GM12878 (cell line): ENCODE results near the gene ASCC1. TPM values are rescaled to one million over a fixed set of nuclear protein-coding genes. Genes with fewer than 3 reads are reported as not detected.

Experiments used
- ATAC-seq: fragments of 200-7000 bp; cut with Tn5 transposase; 3 replicates; pipeline ENCODE4 v1.9.1; 2020; ENCODE audit warnings: mild to moderate bottlenecking, moderate library complexity
- BruUV-seq: library from RNA; stranded (reverse); fragments of 400-500 nt; replicated peaks from 2 replicates; lab custom pipeline; 2021; lab: Mats Ljungman, UMichigan
- CTCF ChIA-PET: fragments of 300-600 bp; sonication (Branson Sonifier 250); formaldehyde crosslinking; extraction: SDS; loops from one replicate; lab custom pipeline; 2021; ENCODE audit warnings: inconsistent platforms; lab: Yijun Ruan, JAX
- POLR2A ChIA-PET: fragments of 350-600 bp; formaldehyde crosslinking; extraction: SDS; loops from one replicate; lab custom pipeline; 2021; ENCODE audit warnings: inconsistent platforms; lab: Charles Lee
- RAD21 ChIA-PET: fragments of 300-600 bp; sonication (Branson Sonifier 250); formaldehyde crosslinking; loops from one replicate; lab custom pipeline; 2023; ENCODE audit warnings: antibody characterized with exemption; ENCODE audit not compliant: unreplicated experiment; lab: Charles Lee
- SMC1A ChIA-PET: fragments of 300-600 bp; sonication (Branson Sonifier 250); formaldehyde crosslinking; loops from one replicate; lab custom pipeline; 2023; ENCODE audit not compliant: unreplicated experiment, uncharacterized antibody; lab: Charles Lee
- DNase-seq: peaks from one replicate; pipeline ENCODE4 v3.0.0-alpha.2; 2011; ENCODE audit warnings: low read depth, low spot score
- FAIRE-seq: peaks from 3 replicates; lab custom pipeline; 2011; peaks lifted over from hg19 to GRCh38; lab: Jason Lieb, UNC
- H2AFZ ChIP-seq: 2 replicates; pipeline ENCODE4 v1.6.0; 2011; ENCODE audit warnings: low read depth, low read length, control low read depth; ENCODE audit not compliant: control insufficient read depth
- H3K27ac ChIP-seq: 2 replicates; pipeline ENCODE4 v1.5.1; 2011; ENCODE audit warnings: control low read depth; ENCODE audit not compliant: control insufficient read depth, insufficient read depth
- H3K27me3 ChIP-seq, 2 experiments: replicated peaks in 1 of 2; 2 replicates each; pipeline versions ENCODE4 v1.6.0 to v1.6.1; 2011; ENCODE audit warnings: low read length in 1 of 2; ENCODE audit not compliant: control insufficient read depth in 2 of 2, insufficient read depth in 2 of 2
- H3K36me3 ChIP-seq, 2 experiments: 2 replicates each; pipeline ENCODE4 v1.5.1; 2011; ENCODE audit warnings: low read length in 1 of 2; ENCODE audit not compliant: control insufficient read depth in 2 of 2, insufficient read depth in 2 of 2
- H3K4me1 ChIP-seq: 2 replicates; pipeline ENCODE4 v1.6.1; 2011; ENCODE audit warnings: mild to moderate bottlenecking, low read length, moderate library complexity, mixed read lengths; ENCODE audit not compliant: control insufficient read depth, insufficient read depth
- H3K4me2 ChIP-seq: 2 replicates; pipeline ENCODE4 v1.6.0; 2011; ENCODE audit warnings: control low read depth; ENCODE audit not compliant: control insufficient read depth, insufficient read depth
- H3K4me3 ChIP-seq: fragments of 200-600 bp; sonication (generic); 2 replicates; pipeline ENCODE4 v1.5.1; 2016
- H3K79me2 ChIP-seq: 2 replicates; pipeline ENCODE4 v1.6.0; 2011; ENCODE audit warnings: low read length; ENCODE audit not compliant: control insufficient read depth, insufficient read depth
- H3K9ac ChIP-seq: 2 replicates; pipeline ENCODE4 v1.8.0; 2011; ENCODE audit warnings: low read length, control low read depth, mixed read lengths; ENCODE audit not compliant: control insufficient read depth, insufficient read depth
- H3K9me3 ChIP-seq: replicated peaks from 3 replicates; pipeline ENCODE4 v1.5.1; 2011; ENCODE audit warnings: mild to moderate bottlenecking, low read length; ENCODE audit not compliant: control insufficient read depth, insufficient read depth
- H4K20me1 ChIP-seq: 2 replicates; pipeline ENCODE4 v1.6.0; 2011; ENCODE audit not compliant: control insufficient read depth, insufficient read depth
- BHLHE40 ChIP-seq, 2 experiments: fragments of 450-650 bp in 1 of 2; IDR thresholded peaks; 2 replicates each; pipeline ENCODE4 v1.6.1; 2011 to 2017; ENCODE audit warnings: low read depth in 2 of 2, borderline replicate concordance in 1 of 2, improper control_type of control experiment in 1 of 2, low read length in 1 of 2, mild to moderate bottlenecking in 1 of 2
- CBX3 ChIP-seq: fragments of 200-600 bp; sonication (generic); IDR thresholded peaks from 2 replicates; pipeline ENCODE4 v1.6.1; 2016; ENCODE audit warnings: low read depth, borderline replicate concordance
- CHD1 ChIP-seq: IDR thresholded peaks from 2 replicates; pipeline ENCODE4 v1.6.1; 2012; ENCODE audit warnings: low read depth, low read length, improper control_type of control experiment
- EED ChIP-seq: sonication (generic); IDR thresholded peaks from 2 replicates; pipeline ENCODE4 v1.6.1; 2016; ENCODE audit warnings: antibody characterized with exemption, low read depth
- IKZF1 ChIP-seq: fragments of 450-650 bp; conservative IDR thresholded peaks from 2 replicates; pipeline ENCODE4 v1.6.1; 2017; ENCODE audit warnings: antibody characterized with exemption, mild to moderate bottlenecking
- IKZF2 ChIP-seq, 2 experiments: fragments of 450-650 bp; IDR thresholded peaks; 2 replicates each; pipeline ENCODE4 v1.6.1; 2017; ENCODE audit warnings: mild to moderate bottlenecking in 2 of 2, moderate library complexity in 2 of 2
- PAX8 ChIP-seq: fragments of 450-650 bp; IDR thresholded peaks from 2 replicates; pipeline ENCODE4 v1.6.1; 2017; ENCODE audit warnings: mild to moderate bottlenecking, moderate library complexity
- WGBS: methylation state at CpG from one replicate; pipeline ENCODE4 v1.1.6; 2016; ENCODE audit warnings: low lambda C conversion rate; ENCODE audit not compliant: insufficient replicate concordance, insufficient coverage; ENCODE audit errors: missing lambda C conversion rate; 5-methylcytosine and 5-hydroxymethylcytosine counted together
- in situ Hi-C: fragments of 300-500 bp; cut with MboI; formaldehyde crosslinking; loops from 9 replicates; pipeline ENCODE4 v1.14.3; 2018; ENCODE audit warnings: mixed read lengths
- intact Hi-C: fragments of 100-400 bp; cut with micrococcal nuclease; formaldehyde crosslinking; loops from one replicate; pipeline ENCODE4 v1.14.2; 2022; ENCODE audit not compliant: unreplicated experiment
- polyA plus RNA-seq, 11 experiments: library from polyadenylated mRNA; depleted of rRNA in 4 of 11; unstranded in 6 of 11; stranded (reverse) in 5 of 11; fragments of >200 nt; fragmentation: Nextera tagmentation in 4 of 11; fragmentation: Illumina TruSeq in 1 of 11; extraction: Ambion mirVana in 4 of 11; extraction: Trizol in 1 of 11; gene quantifications; 1 replicate in 1 of 11; 2 replicates in 10 of 11; pipeline versions ENCODE4 v1.2.1 to v1.2.3, GENCODE V29; 2011 to 2016; ENCODE audit warnings: inconsistent platforms in 2 of 11, missing spikeins in 2 of 11, low read depth in 1 of 11
- total RNA-seq, 4 experiments: library from RNA; depleted of rRNA in 3 of 4; stranded (reverse); fragments of >200 nt in 3 of 4; fragmentation: Illumina TruSeq in 1 of 4; extraction: Trizol in 1 of 4; gene quantifications; 2 replicates each; pipeline versions ENCODE4 v1.2.1 to v1.2.3, GENCODE V29; 2013 to 2021
- TF ChIP-seq, protein P1 (sequence below): fragments of 450-650 bp; IDR thresholded peaks from 2 replicates; pipeline ENCODE4 v1.6.1; 2017; ENCODE audit warnings: mild to moderate bottlenecking

Gene ASCC1
- total and polyA plus RNA-seq, 10 of the 15 experiments (the other 5 are each of a cell fraction or from before 2014, with no cell fraction given): 23.3 to 80.6 (median 42.8) TPM

DNA sequence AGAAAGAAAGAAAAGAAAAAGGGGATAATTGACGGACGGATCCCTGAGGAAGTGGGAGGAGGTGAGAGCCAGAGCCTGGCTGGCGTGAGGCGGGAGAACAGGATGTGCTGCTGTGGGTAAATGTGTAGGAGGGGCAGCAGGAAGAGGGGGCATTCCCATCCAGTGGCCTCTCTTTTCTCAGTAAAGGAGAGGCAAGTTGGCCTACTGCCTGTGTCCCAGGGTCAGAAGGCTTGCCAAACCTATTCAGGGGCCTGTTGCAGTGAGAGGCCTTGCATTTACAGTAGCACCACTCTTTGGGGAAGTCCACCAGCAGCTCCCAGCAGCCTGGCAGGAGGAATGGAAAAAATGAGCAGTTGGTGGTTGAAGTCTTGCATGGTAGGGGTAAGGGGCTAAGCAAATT lies 26.6 kb upstream of the ASCC1 start:
- RAD21 ChIA-PET: interaction anchor here (0.9 to 10.5 kb wide), 3 partner anchors 14 to 89 kb away, joined by 3 to 185 read pairs (median 3); no protein-coding TSS in a partner anchor
- SMC1A ChIA-PET: interaction anchor here (0.9 to 6.1 kb wide), 6 partner anchors 16 to 172 kb away, joined by 3 to 74 read pairs (median 4); no protein-coding TSS in a partner anchor
- Histone ChIP-seq H3K4me2 (no peak overlapping the region; the same call in 1 of the 2 replicates), H3K9ac (no peak overlapping the region), H3K4me3 (no peak overlapping the region), H3K79me2 (no peaks in the 10 kb centered on the region), H2AFZ (no peak overlapping the region; the same call in 1 of the 2 replicates), H3K27me3 (no peaks in the 10 kb centered on the region), H3K4me1 (peaks cover 55% of the 10 kb centered on the region), H4K20me1 (no peaks in the 10 kb centered on the region), H3K27ac (no peak overlapping the region), H3K9me3 (no peaks in the 10 kb centered on the region), H3K36me3 (no peaks in the 10 kb centered on the region)
- ATAC-seq (peak; percentile 22; the same call in 2 of the 3 replicates), DNase-seq (no peak), FAIRE-seq (no peak)
- in situ Hi-C loops (no loop called here), intact Hi-C loops (no loop called here)
- TF ChIP-seq IKZF1: peak; percentile 31; the same call in 1 of the 2 replicates
- TF ChIP-seq EED: 0 out of 2 replicates have a peak, but pooled peaks have one; percentile 38
- no peak for TF ChIP-seq CHD1
- TF ChIP-seq CBX3: no peak
- peak; percentile 18 to 37; a peak in 2 of 4 replicates for TF ChIP-seq IKZF2 (IDR thresholded peaks at IDR 0.05)
- TF ChIP-seq PAX8: no peak
- no TSS peak for BruUV-seq
- CTCF ChIA-PET: interaction anchor here (1.0 to 1.5 kb wide), 3 partner anchors 23 to 194 kb away, joined by 3 to 5 read pairs (median 3); no protein-coding TSS in a partner anchor
- POLR2A ChIA-PET: interaction anchor here (0.7 to 2.1 kb wide), 5 partner anchors 10 to 94 kb away, joined by 3 to 7 read pairs (median 4); no protein-coding TSS in a partner anchor
- WGBS: 85% methylated on average over 4 of the region's 4 CpGs

DNA sequence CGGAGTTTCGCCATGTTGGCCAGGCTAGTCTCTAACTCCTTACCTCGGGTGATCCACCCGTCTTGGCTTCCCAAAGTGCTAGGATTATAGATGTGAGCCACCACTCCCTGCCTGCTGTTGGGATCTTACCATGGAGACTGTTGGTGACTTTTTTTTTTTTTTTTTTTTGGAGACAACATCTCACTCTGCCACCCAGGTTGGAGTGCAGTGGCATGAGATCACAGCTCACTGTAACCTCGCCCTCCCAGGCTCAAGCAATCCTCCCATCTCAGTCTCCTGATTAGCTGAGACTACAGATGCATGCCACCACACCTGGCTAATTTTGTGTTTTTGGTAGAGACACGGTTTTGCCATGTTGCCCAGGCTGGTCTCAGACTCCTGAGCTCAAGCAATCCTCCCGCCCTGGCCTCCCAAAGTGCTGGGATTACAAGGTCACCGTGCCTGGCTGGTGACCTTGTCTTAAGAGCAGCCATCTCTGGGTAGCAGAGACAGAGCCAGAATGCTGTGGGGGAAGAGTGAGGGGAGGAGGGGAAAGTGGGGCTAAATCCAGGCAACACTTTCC lies 25.7 kb upstream of the ASCC1 start:
- 86% methylated on average over 8 of the region's 8 CpGs for WGBS
- H3K4me2 ChIP-seq: no peak overlapping the region
- RAD21 ChIA-PET: interaction anchor here (0.7 to 10.5 kb wide), 4 partner anchors 13 to 90 kb away, joined by 3 to 185 read pairs (median 4); no protein-coding TSS in a partner anchor
- H3K9ac ChIP-seq: no peak overlapping the region
- no peak overlapping the region for H3K27ac ChIP-seq
- ATAC-seq (no peak), DNase-seq (no peak), FAIRE-seq (no peak)
- POLR2A ChIA-PET: interaction anchor here (0.7 to 2.1 kb wide), 5 partner anchors 9 to 93 kb away, joined by 3 to 7 read pairs (median 3); partner anchors contain the start of genes ANAPC16 and ASCC1
- H3K4me1 ChIP-seq: peaks cover 46% of the 10 kb centered on the region
- SMC1A ChIA-PET: interaction anchor here (0.7 to 1.8 kb wide), 8 partner anchors 15 to 116 kb away, joined by 3 to 7 read pairs (median 3); partner anchors contain the start of gene DDIT4
- intact Hi-C loops: no loop called here
- CTCF ChIA-PET: interaction anchor here (0.6 to 1.4 kb wide), 8 partner anchors 12 to 255 kb away, joined by 3 to 5 read pairs (median 4); no protein-coding TSS in a partner anchor
- H3K27me3 ChIP-seq: no peaks in the 10 kb centered on the region
- in situ Hi-C loops: no loop called here
- H4K20me1 ChIP-seq: no peaks in the 10 kb centered on the region
- H3K79me2 ChIP-seq: no peaks in the 10 kb centered on the region
- no peak overlapping the region for H3K4me3 ChIP-seq
- TF ChIP-seq, protein P1, sequence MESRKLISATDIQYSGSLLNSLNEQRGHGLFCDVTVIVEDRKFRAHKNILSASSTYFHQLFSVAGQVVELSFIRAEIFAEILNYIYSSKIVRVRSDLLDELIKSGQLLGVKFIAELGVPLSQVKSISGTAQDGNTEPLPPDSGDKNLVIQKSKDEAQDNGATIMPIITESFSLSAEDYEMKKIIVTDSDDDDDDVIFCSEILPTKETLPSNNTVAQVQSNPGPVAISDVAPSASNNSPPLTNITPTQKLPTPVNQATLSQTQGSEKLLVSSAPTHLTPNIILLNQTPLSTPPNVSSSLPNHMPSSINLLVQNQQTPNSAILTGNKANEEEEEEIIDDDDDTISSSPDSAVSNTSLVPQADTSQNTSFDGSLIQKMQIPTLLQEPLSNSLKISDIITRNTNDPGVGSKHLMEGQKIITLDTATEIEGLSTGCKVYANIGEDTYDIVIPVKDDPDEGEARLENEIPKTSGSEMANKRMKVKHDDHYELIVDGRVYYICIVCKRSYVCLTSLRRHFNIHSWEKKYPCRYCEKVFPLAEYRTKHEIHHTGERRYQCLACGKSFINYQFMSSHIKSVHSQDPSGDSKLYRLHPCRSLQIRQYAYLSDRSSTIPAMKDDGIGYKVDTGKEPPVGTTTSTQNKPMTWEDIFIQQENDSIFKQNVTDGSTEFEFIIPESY: no peak
- TF ChIP-seq BHLHE40 (IDR thresholded peaks at IDR 0.05; ENCODE audit: borderline replicate concordance in 1 of 2, low read depth in 2 of 2, low read length in 1 of 2): no peak
- H3K36me3 ChIP-seq: no peaks in the 10 kb centered on the region
- no TSS peak for BruUV-seq
- no peaks in the 10 kb centered on the region for H3K9me3 ChIP-seq
- H2AFZ ChIP-seq: no peak overlapping the region
